GM19395 (cell line): ENCODE results near the gene ASB16.
"Not testable (repeated sequence)": the region's sequence is repeated elsewhere in the genome, so short reads cannot be mapped to it uniquely, and the experiment has no call there.

Experiments used
- ATAC-seq: cut with Tn5 transposase; IDR thresholded peaks from one replicate; pipeline ENCODE4 v1.9.1; 2021; ENCODE audit warnings: mild to moderate bottlenecking, moderate library complexity; ENCODE audit not compliant: unreplicated experiment

The ASB16 gene, protein sequence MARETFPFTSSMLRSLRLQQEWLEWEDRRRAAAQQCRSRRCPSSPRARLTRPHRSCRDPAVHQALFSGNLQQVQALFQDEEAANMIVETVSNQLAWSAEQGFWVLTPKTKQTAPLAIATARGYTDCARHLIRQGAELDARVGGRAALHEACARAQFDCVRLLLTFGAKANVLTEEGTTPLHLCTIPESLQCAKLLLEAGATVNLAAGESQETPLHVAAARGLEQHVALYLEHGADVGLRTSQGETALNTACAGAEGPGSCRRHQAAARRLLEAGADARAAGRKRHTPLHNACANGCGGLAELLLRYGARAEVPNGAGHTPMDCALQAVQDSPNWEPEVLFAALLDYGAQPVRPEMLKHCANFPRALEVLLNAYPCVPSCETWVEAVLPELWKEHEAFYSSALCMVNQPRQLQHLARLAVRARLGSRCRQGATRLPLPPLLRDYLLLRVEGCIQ

DNA sequence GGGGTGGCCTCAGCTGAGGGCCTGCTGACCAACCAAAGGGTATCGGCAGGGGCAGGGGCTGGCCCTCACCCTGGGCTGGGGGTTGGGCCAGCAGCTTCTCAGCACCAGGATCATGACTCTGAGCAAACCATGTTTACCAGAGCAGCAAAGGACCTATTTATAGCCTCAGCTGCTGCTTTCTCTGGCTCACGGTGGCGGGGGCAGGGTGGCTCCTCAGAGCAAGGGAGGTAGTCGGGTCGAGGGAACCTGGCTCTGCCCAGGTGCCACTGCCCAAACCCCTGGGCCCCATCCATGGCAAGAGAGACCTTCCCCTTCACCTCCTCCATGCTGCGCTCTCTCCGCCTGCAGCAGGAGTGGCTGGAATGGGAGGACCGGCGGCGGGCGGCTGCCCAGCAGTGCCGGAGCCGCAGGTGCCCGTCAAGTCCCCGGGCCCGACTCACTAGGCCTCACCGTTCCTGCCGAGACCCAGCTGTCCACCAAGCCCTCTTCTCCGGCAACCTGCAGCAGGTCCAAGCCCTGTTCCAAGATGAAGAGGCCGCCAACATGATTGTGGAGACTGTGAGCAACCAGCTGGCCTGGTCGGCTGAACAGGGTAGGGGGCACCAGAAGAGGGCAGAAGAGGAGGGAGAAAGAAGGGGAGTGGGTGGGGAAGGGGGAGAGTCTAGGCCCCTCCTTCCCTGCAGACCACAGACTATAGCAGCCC lies at the start of gene ASB16:
Gene ASB16 (plus strand): TSS at position 206 of the 703 bp plus-strand sequence. CDS start 86 bp downstream, at position 292.
- ATAC-seq: no peak

DNA sequence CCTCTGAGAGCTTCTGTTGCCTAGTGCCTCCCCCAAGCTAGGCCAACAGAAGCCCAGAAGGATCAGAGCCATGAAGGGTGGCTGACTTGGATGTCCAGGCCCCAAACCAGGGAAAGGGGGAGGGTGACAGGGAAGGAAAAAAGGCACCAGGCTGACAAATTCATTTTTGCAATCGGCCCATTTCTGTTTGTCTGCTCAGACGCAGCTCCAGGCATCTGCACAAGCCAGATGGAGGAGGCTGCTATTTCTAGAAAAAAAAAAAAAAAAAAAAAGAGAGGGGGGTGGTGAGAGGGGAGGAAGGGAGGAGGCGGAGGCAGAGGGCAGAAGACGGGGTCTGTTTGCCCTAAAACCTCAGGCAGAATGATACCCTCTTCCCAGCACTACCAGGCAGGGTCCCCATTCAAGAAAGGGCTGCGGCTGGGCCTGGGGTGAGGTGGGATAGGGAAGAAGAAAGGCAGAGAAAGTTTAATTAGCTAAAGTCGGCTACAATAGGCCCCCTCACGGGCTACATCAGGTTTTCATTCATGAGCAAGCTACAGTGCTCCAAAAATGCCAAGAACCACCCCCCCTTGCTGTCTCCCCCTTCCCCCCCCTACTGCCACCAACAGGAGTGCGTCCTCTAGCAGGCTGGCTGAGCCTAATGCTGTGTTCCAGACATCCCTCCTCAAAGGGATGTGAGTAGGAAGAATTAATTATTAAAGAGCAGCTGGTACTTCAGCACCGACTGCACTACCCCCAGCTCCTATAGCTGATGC lies 49.5 kb upstream of the ASB16 start:
- no peak for ATAC-seq

DNA sequence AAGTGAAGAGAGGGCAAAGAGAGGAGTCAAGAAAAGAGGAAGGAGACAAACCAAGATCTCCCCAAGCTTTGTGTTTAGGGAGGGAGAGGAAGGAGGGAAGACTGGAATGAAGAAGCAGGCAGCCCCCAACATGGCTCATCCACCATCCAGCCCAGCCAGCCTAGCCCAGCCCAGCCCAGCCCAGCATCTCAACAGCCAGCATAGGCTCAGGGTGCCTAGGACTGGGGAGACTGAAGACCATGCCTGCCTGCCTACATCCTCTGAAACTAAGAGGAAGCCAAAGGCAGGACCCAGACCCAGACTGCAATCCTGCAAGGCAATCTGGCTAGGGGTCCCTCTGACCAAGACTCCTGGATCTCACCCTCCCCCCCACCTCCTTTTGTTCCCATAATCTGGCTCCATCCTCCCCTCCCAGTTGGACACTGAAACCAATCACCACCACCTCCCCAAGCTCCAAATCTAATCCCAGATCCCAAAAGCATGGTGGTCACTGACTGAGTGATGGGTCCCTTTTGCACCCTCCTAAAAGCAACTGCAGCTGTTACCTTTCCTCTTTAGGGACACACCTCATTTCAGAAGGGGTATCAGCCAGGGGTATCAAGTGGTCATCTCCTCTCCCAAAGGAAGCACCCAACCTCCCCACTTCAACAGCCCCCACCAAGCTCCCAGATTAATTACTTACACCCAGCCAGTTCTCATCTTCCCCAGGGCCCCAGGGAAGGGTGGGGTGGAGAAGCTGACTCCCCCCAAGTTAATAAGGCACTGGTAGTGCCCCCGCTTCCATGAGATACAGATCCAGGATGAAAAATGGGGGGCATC lies 48.3 kb upstream of the ASB16 start:
- no peak for ATAC-seq

GRCh38 chr17:44122816-44123355 lies 47.6 kb upstream of the ASB16 start:
- ATAC-seq: peak; percentile 21

- ATAC-seq: peak; percentile 81
These were observed 47.0 kb upstream of the ASB16 start, which contains the start of gene HDAC5 for GRCh38 chr17:44123356-44124117. Gene HDAC5, minus strand, starts transcription at chr17:44123641. Its CDS starts 6,126 bp downstream, at chr17:44117515.

GRCh38 chr17:44124118-44124438 lies 46.4 kb upstream of the ASB16 start:
- no peak for ATAC-seq

DNA sequence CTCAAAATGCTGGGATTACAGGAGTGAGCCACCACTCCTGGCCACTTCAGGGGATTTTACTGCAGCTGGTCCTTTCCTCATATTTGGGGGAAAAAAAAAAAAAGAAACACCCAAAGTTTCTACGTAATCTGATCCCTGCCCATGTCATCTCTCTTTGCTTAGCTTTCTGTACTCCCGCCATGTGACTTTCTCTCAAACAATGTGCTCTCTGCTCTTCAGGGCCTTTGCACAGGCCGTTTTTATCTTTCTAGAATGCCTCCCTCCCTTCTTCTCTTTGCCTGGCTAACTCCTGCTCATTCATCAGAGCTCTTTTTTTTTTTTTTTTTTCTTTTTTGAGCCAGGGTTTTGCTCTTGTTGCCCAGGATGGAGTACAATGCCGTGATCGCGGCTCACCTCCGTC lies 42.1 kb upstream of the ASB16 start:
- ATAC-seq: no peak

DNA sequence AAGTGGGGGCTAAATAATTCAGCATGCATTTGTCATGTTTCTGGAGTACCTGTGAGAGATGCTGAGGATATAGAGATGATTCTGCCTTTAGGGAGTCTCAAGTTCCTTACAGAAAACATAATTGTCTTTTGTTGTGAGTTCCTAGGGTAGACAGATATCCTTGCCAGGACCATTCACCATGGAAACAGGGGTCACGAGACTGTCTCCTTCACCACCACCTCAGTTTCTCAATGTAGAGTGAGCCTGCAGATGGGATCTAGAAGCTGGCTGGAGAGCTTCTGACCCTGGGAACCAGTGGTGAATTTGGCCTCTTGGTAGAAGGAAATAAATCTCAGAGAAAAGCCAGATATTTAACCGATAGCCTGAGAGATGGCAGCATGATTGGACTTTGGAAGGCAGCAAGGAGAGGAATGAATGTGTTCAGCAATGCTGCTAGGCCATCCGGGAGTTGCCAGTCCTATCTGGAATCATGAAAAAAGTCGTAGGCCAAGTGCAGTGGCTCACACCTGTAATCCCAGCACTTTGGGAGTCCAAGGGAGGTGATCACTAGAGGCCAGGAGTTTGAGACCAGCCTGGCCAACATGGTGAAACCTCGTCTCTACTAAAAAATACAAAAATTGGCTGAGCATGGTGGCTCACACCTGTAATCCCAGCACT lies 39.7 kb upstream of the ASB16 start:
- ATAC-seq: no peak

DNA sequence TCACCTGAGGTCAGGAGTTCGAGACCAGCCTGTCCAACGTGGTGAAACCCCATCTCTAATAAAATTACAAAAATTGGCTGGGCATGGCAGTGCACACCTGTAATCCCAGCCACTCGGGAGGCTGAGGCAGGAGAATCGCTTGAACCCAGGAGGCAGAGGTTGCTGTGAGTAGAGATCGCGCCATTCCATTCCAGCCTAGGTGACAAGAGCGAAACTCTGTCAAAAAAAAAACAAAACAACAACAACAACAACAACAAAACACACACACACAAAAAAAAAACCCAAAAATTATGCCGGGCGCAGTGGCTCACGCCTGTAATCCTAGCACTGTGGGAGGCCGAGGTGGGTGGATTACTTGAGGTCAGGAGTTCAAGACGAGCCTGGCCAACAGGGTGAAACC lies 39.1 kb upstream of the ASB16 start:
- not testable (repeated sequence) for ATAC-seq

GRCh38 chr17:44132275-44132821 lies 38.2 kb upstream of the ASB16 start:
- ATAC-seq: no peak

DNA sequence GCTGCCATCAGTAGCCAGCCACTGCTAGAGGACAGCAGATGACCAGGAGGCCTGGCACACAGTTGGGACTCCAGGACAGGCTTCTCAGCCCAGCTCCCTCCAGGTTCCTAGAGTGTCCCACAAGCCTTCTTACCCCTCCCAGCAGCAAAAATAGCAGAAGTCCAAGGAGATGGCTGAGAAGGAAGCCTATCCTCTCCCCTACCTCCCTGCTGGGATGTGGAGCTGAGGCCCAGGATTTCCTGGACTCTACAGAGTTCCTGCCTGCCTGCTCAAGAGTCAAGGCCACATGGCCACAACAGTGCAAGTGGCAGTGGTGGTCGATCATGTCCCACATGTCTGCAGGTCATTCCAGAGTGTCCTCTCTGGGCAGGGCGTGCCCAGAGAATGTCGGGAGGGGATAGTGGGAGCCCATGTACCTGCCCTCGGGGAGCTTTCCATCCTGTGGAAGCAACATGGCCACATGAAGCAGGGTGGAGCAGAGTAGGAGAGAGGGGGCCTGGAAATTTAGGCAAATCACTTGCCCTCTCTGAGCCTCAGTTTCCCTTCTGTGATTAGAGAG lies 36.5 kb upstream of the ASB16 start:
- no peak for ATAC-seq

DNA sequence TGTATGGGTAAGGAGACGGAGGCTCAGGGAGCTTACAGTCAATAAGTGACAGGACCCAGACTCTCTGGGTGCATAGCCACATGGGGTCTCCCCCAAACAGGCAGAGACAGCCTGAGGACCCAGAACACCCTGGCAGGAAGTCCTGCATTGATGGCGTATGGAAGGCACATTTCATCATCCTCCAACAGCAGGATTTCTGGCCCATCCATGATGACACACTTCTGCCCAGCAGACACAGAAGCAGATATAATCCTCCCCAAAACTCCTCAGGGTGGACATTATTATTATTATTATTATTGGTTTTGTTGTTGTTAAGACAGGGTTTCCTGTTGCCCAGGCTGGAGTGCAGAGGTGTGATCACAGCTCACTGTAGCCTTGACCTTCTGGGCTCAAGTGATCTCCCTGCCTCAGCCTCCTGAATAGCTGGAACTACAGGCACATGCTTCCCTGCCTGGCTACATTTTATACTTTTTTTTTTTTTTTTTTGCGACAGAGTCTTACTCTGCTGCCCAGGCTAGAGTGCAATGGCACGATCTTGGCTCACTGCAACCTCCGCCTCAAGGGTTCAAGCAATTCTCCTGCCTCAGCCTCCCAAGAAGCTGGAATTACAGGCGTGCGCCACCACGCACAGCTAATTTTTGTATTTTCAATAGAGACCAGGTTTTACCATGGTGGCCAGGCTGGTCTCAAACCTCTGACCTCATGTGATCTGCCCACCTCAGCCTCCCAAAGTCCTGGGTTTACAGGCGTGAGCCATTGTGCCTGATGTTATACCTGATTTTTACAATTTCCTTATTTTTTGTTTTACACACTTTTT lies 35.5 kb upstream of the ASB16 start:
- ATAC-seq: no peak

GRCh38 chr17:44137891-44138709 lies 32.4 kb upstream of the ASB16 start:
- no peak for ATAC-seq

DNA sequence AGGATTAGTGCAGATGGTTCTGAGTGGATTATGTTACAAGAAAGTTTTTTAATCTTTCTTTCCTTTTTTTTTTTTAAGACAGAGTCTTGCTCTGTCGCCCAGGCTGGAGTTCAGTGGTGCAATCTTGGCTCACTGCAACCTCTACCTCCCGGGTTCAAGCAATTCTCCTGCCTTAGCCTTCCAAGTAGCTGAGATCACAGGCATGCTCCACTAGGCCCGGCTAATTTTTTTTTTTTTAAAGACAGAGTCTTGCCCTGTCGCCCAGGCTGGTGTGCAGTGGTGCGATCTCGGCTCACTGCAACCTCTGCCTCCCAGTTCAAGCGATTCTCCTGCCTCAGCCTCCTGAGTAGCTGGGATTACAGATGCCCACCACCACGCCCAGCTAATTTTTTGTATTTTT lies 26.6 kb upstream of the ASB16 start:
- not testable (repeated sequence) for ATAC-seq

DNA sequence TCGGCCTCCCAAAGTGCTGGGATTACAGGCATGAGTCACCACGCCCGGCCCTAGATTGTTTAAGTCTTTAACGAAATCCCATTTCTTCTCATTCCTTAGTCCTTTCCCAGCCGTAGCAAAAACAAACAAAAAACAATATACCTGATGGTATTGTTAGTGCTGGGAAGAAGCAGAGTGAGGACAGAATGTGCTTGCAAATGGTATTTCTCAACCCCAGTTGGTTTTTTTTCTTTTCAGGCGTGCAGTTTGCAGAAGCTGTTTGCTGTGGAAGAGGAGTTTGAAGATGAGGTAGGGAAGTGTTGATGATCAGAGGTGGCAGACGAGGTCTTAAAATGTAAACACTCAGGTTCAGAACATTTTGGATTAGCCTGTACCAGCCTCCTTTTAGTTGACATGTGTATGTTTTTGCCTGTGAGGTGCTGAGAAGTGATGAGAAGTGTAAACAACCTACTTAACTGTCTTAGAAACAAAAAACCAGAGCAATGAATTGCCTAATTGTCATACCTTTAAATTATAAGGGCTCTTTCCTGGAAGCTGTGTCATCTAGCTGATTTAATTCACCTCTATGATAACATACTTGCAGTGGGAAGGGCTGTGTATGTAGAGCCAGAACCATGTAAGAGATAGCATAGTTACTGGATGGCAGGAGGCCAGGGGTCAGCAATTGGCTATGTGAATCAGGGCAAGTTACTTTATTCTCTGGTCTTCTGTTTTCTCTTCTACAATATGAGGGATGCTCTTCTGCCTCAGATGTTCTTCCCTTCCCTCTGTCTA lies 25.4 kb upstream of the ASB16 start:
- no peak for ATAC-seq
